HG02678 (cell line): ENCODE data around the gene PDE4A.
"Not testable (repeated sequence)": the region's sequence is repeated elsewhere in the genome, so short reads cannot be mapped to it uniquely, and the experiment has no call there.

Experiments used
- ATAC-seq: cut with Tn5 transposase; IDR thresholded peaks from one replicate; pipeline ENCODE4 v1.9.1; 2021; ENCODE audit warnings: mild to moderate bottlenecking, moderate library complexity; ENCODE audit not compliant: unreplicated experiment

The PDE4A gene

GRCh38 chr19:10424011-10424637 is 3.8 kb downstream of the PDE4A start:
- ATAC-seq, result no peak

- ATAC-seq, result no peak
Observed at GRCh38 chr19:10427169-10427568, 6.8 kb downstream of the PDE4A start.

- no peak for ATAC-seq
Observed at GRCh38 chr19:10428996-10429381, 8.7 kb downstream of the PDE4A start.

GRCh38 chr19:10430505-10431253 is 10.3 kb downstream of the PDE4A start:
- ATAC-seq, result peak; percentile 39

- no peak for ATAC-seq
Observed at GRCh38 chr19:10431254-10431942, 11.1 kb downstream of the PDE4A start.

- ATAC-seq, result peak; percentile 40
Observed at GRCh38 chr19:10431943-10432735, 11.8 kb downstream of the PDE4A start.

GRCh38 chr19:10432736-10433130 is 12.4 kb downstream of the PDE4A start:
- no peak for ATAC-seq

- ATAC-seq, result no peak
Observed at GRCh38 chr19:10433131-10433536, 12.8 kb downstream of the PDE4A start.

GRCh38 chr19:10439588-10439987 is 19.2 kb downstream of the PDE4A start:
- ATAC-seq, result no peak

- no peak for ATAC-seq
Observed at GRCh38 chr19:10442698-10443097, 22.4 kb downstream of the PDE4A start.

- no peak for ATAC-seq
Observed at GRCh38 chr19:10449037-10449436, 28.7 kb downstream of the PDE4A start.

- ATAC-seq, result no peak
Observed at GRCh38 chr19:10450191-10450852, 30.0 kb downstream of the PDE4A start.

- ATAC-seq, result no peak
Observed at GRCh38 chr19:10450853-10451609, 30.7 kb downstream of the PDE4A start.

- ATAC-seq, result no peak
Observed at GRCh38 chr19:10452726-10453618, 32.6 kb downstream of the PDE4A start.

- no peak for ATAC-seq
Observed at GRCh38 chr19:10453852-10454251, 33.5 kb downstream of the PDE4A start.

- ATAC-seq, result no peak
Observed at GRCh38 chr19:10454267-10454666, 33.9 kb downstream of the PDE4A start.

- not testable (repeated sequence) for ATAC-seq
Observed at GRCh38 chr19:10458733-10459132, 38.4 kb downstream of the PDE4A start.

GRCh38 chr19:10460714-10461046 is 40.3 kb downstream of the PDE4A start:
- no peak for ATAC-seq
